Panc1 (cell line): ENCODE data around the gene GNG7. TPM values are rescaled to one million over a fixed set of nuclear protein-coding genes. Genes with fewer than 3 reads are reported as not detected.

Source experiments
- ATAC-seq: fragments of 200-7000 bp; cut with Tn5 transposase; 2 replicates; pipeline ENCODE4 v1.9.1; 2020; ENCODE audit warnings: mild to moderate bottlenecking, moderate library complexity
- BruUV-seq: library from RNA; stranded (reverse); fragments of 400-500 nt; replicated peaks from 2 replicates; lab custom pipeline; 2021; lab: Mats Ljungman, UMichigan
- CTCF ChIA-PET: fragments of 300-600 bp; sonication (Branson Sonifier 250); formaldehyde crosslinking; loops from one replicate; lab custom pipeline; 2022; ENCODE audit warnings: antibody characterized with exemption; lab: Charles Lee
- POLR2A ChIA-PET: fragments of 300-600 bp; sonication (Branson Sonifier 250); formaldehyde crosslinking; loops from one replicate; lab custom pipeline; 2022; ENCODE audit warnings: antibody characterized with exemption; lab: Charles Lee
- DNase-seq: peaks from one replicate; pipeline ENCODE4 v3.0.0-alpha.2; 2010; ENCODE audit warnings: low read depth, low spot score
- H3K27ac ChIP-seq: 2 replicates; pipeline ENCODE4 v1.5.1; 2011; ENCODE audit warnings: mild to moderate bottlenecking, low read length, inconsistent platforms
- H3K27me3 ChIP-seq: fragments of 200-500 bp; sonication (Bioruptor generic); 2 replicates; pipeline ENCODE4 v1.6.0; 2014; ENCODE audit warnings: low read length, inconsistent platforms; ENCODE audit not compliant: control insufficient read depth, insufficient read depth
- H3K36me3 ChIP-seq: fragments of 200-500 bp; sonication (Bioruptor generic); 2 replicates; pipeline ENCODE4 v1.5.1; 2014; ENCODE audit warnings: inconsistent platforms, mild to moderate bottlenecking, low read length, moderate library complexity; ENCODE audit not compliant: control insufficient read depth, insufficient read depth
- H3K4me1 ChIP-seq: 2 replicates; pipeline ENCODE4 v1.5.1; 2011; ENCODE audit warnings: inconsistent platforms, mild to moderate bottlenecking, low read length, moderate library complexity; ENCODE audit not compliant: control insufficient read depth, insufficient read depth
- H3K4me3 ChIP-seq, 2 experiments: 2 replicates each; pipeline ENCODE4 v1.5.1; 2011 to 2012; ENCODE audit warnings: low read depth in 2 of 2, low read length in 2 of 2, mild to moderate bottlenecking in 2 of 2, inconsistent platforms in 1 of 2, moderate library complexity in 1 of 2
- H3K9me3 ChIP-seq: fragments of 200-500 bp; sonication (Bioruptor generic); 2 replicates; pipeline ENCODE4 v1.5.1; 2014; ENCODE audit warnings: low read depth, mild to moderate bottlenecking, inconsistent platforms, low read length, moderate library complexity; ENCODE audit not compliant: control insufficient read depth, insufficient read depth
- POLR2AphosphoS5 ChIP-seq: IDR thresholded peaks from 2 replicates; pipeline ENCODE4 v1.6.1; 2012; ENCODE audit warnings: mild to moderate bottlenecking, low read depth, low read length, moderate library complexity
- SIN3A ChIP-seq: IDR thresholded peaks from 2 replicates; pipeline ENCODE4 v1.6.1; 2012; ENCODE audit warnings: low read depth, mild to moderate bottlenecking, low read length, moderate library complexity, borderline replicate concordance; ENCODE audit not compliant: insufficient read depth
- TCF7L2 ChIP-seq: IDR thresholded peaks from 2 replicates; pipeline ENCODE4 v1.6.1; 2011; ENCODE audit warnings: mild to moderate bottlenecking, low read depth, low read length, inconsistent platforms
- in situ Hi-C: cut with HindIII; loops from 2 replicates; pipeline ENCODE4 v1.10.0; 2016; ENCODE audit warnings: low sequenced_read_pairs, low pct_unique_long_range_greater_than_20kb
- intact Hi-C: fragments of 100-400 bp; cut with micrococcal nuclease; formaldehyde crosslinking; loops from one replicate; pipeline ENCODE4 v1.10.0; 2022; ENCODE audit not compliant: unreplicated experiment
- total RNA-seq: library from RNA; stranded (reverse); gene quantifications from one replicate; pipeline ENCODE4 v1.2.1, GENCODE V29; 2021; ENCODE audit not compliant: unreplicated experiment
- TF ChIP-seq, protein P1 (sequence below): fragments of 450-650 bp; IDR thresholded peaks from 2 replicates; pipeline ENCODE4 v1.5.1; 2017; ENCODE audit warnings: mild to moderate bottlenecking
- TF ChIP-seq, protein P2 (sequence below), 2 experiments: IDR thresholded peaks; 2 replicates each; pipeline ENCODE4 v1.6.1; 2011 to 2012; ENCODE audit warnings: low read depth in 2 of 2, control low read depth in 1 of 2, low read length in 1 of 2, mild to moderate bottlenecking in 1 of 2, moderate library complexity in 1 of 2; ENCODE audit not compliant: insufficient read depth in 1 of 2

Gene GNG7
- total RNA-seq, 1 experiment from 2014 or later, result 0.74 TPM

DNA sequence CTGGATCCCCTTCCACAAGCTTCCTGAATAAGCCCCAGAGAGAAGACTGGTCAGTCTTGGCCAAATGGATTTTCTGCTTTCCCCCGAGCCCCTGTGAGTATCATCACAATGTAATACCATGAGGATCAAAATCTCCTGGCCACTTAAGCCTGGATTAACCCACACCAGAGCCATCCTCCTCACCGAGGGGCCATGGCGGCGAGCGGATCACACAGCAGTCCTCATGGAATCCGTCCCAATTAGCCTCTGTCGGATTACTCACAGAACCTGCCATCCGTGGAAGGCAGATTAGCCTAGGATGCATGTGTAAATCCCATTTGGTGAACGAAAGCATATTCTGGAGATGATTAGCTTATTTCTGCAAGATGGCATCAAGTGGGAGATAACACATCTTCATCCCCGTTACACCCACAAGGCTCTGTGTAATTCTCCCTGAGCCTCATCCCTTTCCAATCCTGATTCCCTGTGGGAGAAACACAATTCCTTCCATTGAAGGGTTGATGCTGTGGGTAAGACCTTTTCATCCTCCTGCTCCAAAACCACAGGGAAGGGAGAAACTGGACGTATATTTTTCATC lies 42.5 kb downstream of the GNG7 start:
- in situ Hi-C loops, result no loop called here
- CTCF ChIA-PET, result no interaction called here

GRCh38 chr19:2656533-2656932 lies 46.0 kb downstream of the GNG7 start:
- intact Hi-C loops, result no loop called here
- ChIA-PET CTCF (no interaction called here), POLR2A (no interaction called here)
- in situ Hi-C loops, result no loop called here
- Histone ChIP-seq H3K4me1 (no peaks in the 10 kb centered on the region), H3K36me3 (no peaks in the 10 kb centered on the region), H3K27ac (no peak overlapping the region), H3K9me3 (no peaks in the 10 kb centered on the region), H3K27me3 (no peaks in the 10 kb centered on the region), H3K4me3 (no peak overlapping the region)
- ATAC-seq (no peak), DNase-seq (no peak)
- TF ChIP-seq SIN3A (no peak), POLR2AphosphoS5 (no peak), TCF7L2 (no peak)
- TF ChIP-seq, protein P1, sequence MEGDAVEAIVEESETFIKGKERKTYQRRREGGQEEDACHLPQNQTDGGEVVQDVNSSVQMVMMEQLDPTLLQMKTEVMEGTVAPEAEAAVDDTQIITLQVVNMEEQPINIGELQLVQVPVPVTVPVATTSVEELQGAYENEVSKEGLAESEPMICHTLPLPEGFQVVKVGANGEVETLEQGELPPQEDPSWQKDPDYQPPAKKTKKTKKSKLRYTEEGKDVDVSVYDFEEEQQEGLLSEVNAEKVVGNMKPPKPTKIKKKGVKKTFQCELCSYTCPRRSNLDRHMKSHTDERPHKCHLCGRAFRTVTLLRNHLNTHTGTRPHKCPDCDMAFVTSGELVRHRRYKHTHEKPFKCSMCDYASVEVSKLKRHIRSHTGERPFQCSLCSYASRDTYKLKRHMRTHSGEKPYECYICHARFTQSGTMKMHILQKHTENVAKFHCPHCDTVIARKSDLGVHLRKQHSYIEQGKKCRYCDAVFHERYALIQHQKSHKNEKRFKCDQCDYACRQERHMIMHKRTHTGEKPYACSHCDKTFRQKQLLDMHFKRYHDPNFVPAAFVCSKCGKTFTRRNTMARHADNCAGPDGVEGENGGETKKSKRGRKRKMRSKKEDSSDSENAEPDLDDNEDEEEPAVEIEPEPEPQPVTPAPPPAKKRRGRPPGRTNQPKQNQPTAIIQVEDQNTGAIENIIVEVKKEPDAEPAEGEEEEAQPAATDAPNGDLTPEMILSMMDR, result no peak
- TF ChIP-seq, protein P2, sequence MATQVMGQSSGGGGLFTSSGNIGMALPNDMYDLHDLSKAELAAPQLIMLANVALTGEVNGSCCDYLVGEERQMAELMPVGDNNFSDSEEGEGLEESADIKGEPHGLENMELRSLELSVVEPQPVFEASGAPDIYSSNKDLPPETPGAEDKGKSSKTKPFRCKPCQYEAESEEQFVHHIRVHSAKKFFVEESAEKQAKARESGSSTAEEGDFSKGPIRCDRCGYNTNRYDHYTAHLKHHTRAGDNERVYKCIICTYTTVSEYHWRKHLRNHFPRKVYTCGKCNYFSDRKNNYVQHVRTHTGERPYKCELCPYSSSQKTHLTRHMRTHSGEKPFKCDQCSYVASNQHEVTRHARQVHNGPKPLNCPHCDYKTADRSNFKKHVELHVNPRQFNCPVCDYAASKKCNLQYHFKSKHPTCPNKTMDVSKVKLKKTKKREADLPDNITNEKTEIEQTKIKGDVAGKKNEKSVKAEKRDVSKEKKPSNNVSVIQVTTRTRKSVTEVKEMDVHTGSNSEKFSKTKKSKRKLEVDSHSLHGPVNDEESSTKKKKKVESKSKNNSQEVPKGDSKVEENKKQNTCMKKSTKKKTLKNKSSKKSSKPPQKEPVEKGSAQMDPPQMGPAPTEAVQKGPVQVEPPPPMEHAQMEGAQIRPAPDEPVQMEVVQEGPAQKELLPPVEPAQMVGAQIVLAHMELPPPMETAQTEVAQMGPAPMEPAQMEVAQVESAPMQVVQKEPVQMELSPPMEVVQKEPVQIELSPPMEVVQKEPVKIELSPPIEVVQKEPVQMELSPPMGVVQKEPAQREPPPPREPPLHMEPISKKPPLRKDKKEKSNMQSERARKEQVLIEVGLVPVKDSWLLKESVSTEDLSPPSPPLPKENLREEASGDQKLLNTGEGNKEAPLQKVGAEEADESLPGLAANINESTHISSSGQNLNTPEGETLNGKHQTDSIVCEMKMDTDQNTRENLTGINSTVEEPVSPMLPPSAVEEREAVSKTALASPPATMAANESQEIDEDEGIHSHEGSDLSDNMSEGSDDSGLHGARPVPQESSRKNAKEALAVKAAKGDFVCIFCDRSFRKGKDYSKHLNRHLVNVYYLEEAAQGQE (IDR thresholded peaks at IDR 0.05; ENCODE audit: insufficient read depth in 1 of 2, low read depth in 2 of 2, low read length in 1 of 2), result no peak
- BruUV-seq, result no TSS peak

More for the DNA sequence above, 42.5 kb downstream of the GNG7 start:
- Histone ChIP-seq H3K27ac (no peak overlapping the region), H3K9me3 (no peaks in the 10 kb centered on the region), H3K4me1 (no peaks in the 10 kb centered on the region), H3K4me3 (no peak overlapping the region), H3K36me3 (no peaks in the 10 kb centered on the region), H3K27me3 (no peaks in the 10 kb centered on the region)
- POLR2A ChIA-PET, result interaction anchor here (0.5 kb wide), 1 partner anchor 241 kb away, joined by 3 read pairs; the partner anchor contains the start of gene ZNF57
- no peak for ATAC-seq
- no peak for TF ChIP-seq TCF7L2
- TF ChIP-seq, protein P1, result no peak
- TF ChIP-seq POLR2AphosphoS5, result no peak
- TF ChIP-seq SIN3A, result no peak
- TF ChIP-seq, protein P2 (IDR thresholded peaks at IDR 0.05; ENCODE audit: insufficient read depth in 1 of 2, low read depth in 2 of 2, low read length in 1 of 2), result no peak
- BruUV-seq, result no TSS peak
- no peak for DNase-seq
- intact Hi-C loops, result no loop called here
